Eye (tissue), 1 donor: ENCODE measurements around the gene HDC.

Experiments
- DNase-seq: peaks from one replicate; pipeline ENCODE4 v3.0.0-alpha.2; 2015

HDC gene

DNA sequence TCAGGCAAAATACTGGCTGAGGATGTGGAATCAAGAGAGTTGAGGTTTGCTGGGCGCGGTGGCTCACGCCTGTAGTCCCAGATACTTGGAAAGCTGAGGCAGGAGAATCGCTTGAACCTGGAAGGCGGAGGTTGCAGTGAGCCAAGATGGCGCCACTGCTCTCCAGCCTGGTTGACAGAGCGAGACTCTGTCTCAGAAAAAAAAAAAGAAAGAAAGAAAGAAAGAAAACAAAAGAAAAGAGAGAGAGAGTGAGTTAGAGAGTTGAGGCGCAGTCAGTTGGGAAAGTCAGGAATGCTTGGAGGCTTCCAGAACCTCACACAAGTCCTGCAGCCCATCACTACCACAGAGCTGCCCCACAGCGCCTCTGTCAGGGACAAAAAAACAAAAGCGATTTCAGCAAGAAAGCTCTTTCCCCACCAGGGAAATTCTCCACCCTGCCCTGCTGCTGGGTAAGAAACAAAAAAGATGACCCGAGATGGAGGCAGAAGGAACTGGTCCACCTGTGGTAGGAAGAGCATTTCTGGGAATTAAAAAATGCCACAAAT is 13.8 kb downstream of the HDC start:
- DNase-seq = no peak

DNA sequence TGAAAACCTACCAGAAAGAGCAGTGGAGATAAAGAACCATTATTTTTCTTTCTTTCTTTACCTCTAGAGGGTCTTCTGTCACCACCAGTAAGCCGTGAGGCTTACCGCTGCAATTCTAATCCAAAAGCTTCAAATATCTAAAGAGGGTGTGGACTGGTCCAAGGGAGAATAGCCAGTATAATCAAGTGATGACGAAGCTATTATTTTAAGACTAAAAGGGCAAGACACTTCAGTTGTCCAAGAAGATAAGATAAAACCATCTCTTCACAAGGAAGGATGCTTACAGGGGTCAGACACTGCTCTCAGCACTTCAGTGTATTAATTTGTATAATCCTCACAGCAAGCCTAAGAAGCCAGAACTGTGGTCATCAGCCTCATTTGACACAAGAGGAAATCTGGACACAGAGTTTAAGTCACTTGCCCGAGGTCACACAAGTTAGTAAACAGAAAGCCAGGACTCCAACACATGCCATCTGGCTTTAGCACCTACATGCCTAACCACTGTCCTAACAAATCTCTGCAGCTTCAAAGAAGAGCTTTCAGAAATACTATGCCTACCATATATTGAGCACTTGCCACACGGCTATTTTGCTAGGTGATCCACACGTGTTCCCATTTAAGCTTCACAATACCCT is 14.6 kb downstream of the HDC start:
- DNase-seq = no peak

DNA sequence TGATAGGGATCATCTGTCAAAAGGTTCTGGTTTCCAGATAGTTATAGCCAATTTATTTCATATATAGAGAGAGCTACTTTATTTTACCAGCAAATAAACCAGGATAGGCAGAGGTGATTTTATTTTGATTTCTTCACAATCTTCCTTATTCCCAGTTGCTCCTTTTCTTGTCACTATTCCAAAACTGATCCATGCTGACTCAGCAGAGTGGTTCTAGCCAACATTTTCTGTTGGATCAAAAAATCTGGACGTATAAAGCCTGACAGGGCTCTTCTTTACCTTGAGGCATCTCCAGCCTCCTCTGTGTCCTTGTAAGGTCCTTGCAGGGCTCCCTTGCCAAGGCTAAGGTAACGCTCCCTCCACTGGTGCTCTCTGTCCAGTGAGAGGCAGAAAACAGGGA is 15.8 kb downstream of the HDC start:
- DNase-seq = no peak

DNA sequence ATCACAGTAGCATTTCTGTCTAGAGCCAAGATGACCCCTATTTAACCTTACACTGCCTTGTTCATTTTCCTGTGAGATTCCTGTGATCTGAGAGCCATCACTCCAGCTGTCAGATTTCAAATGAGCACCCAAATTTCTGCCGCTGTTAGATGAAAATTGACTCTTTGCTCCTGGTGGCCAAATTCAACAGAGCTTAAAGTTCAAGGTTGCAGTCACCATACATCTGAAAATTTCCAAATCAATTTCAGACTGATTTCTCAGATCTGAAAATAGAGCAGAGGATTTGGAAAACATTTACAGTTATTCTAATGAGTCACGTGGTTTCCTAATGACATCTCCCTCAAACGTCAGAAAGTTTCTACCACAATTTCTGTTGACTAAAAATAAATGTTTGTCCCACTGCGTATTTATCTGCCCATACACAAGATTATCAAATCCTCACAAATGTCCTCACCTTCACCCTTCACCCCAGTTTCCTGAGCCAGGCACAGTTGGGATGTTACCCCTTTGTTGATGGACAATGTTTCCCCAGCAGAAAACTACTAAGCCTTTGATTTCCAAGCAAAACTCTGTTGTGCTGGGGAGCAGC is 16.4 kb downstream of the HDC start:
- no peak for DNase-seq

DNA sequence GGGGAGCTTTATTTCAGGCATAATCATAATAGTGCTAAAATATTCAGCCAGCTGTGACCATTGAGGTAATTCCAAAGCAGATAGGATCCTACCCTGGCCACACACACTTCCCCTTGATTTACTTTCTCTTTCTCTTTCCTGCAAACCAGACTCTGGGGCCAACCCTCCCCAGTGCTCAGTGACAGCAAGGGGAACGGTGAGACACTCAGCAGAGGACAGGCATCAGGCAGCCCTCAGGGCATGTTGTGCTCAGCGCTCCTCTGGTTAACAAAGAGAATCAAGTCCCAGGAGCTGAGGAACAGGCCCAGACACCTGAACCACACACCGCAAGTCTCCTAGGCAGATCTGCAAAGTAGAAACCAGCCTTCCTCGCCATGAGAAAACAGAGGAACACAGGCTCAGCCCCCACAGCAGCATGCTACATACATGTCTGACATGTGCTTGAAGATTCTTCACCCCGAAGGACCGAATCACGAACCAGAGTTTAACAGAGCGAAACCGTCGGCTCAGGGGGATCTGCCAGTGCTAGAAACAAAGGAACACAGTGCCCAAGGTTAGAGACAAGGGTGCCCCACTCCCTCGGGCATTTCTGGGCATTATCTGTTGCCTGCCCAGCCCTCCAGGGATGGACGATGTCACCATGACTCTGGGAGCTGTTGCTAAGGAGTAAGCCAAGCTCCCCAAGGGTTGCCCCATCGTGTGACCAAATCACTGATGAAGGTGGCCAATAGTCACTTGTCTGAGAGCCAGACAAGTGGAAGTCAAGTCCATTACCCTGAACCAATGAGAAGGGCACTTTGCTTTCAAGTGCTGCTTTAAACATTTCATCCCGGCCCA is 17.5 kb downstream of the HDC start:
- DNase-seq = no peak

DNA sequence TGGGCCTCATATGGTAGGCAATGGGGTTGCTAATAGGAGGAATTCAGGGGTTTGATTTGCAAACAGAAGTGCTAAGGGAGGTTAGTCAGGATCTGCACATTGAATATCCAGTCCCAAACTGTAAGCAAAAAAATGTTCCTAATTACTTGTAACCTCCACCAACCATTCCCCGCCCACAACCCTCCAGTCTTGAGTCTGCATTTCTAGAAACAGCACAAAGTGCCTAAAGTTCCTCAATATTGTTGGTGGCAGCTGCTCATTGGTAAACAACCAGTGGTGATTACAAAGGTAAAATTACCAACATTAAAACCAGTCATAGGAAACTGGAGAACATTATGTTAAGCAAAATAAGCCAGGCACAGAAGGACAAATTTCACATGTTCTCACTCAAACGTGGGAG is 18.9 kb downstream of the HDC start:
- DNase-seq = no peak

DNA sequence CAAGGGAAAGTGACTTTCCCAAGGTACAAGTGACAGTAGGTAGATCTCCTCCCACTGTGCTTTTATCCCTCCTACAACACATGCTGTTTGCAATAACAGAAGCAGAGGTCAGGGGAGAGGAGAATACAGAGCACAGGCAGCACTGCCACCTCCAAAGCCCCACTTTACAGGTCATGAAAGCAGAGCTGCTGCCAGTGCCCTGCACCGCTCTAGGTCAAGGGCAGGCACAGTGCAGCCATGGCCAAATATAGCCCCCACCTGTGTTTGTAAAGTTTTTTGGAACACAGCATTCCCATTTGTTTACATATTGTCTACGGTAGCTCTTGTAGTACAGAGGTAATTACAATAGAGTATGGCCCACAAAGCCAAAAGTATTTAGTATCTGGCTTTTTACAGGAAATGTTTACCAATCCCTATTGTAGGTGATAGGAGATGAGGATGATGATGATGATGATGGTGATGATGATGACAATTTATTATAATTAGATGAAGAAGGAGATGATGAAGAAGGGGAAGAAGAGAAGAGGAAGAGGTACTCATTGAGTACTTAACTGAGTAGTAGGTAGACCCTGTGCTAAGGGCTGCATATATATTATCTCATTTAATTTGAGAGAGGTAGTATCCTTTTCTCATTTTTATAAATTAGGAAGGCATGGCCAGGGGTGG is 20.4 kb downstream of the HDC start:
- no peak for DNase-seq

DNA sequence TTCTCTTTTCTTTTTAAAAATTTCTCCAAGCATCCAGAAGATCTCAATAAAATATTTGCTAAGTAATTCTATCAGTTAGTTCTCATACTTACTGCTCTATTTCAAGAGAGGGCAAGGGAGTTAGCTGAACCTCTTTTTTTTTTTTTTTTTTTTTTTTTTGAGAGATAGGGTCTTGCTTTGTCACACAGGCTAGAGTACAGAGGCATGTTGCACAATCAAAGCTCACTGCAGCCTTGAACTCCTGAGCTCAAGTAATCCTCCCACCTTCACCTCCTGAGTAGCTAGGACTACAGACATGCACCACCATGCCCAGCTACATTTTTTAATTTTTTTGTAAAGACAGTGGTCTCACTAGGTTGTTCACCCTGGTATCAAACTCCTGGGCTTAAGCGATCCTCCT is 21.4 kb downstream of the HDC start:
- DNase-seq = no peak

DNA sequence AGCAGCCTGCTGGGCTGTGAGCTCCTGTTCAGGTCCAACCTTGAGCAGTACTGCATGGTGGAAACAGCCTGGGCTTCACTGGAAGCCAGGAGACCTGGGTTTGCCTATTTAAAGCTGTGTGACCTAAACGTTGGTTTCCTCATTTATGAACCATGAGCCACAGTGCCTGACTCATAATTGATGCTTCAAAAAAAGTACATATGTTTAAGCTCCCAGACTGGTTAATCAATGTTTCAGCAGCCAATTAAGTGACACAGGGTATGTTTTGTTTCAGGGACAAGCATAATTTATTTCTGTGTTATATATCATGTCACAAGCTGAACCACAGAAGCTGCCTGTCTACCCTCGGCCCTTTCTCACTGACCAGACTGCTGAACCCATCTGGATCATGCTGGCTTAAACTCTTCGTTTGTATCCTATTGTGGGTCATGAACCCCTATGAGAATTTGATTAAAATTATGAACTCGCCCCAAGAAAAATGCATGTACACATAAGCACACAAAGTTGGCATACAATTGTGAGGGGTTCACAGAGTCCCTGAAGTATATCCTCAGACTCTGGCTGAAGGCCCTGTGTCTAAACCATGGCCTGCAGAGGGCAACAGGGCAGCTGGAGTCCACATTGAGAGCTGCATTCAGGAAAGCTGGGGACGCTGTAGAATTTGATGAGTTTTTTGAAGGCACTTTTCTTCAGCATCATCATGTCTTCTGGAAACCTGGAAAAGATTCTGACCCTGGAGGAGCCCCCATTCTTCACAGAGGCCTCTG is 23.7 kb downstream of the HDC start:
- DNase-seq = no peak

DNA sequence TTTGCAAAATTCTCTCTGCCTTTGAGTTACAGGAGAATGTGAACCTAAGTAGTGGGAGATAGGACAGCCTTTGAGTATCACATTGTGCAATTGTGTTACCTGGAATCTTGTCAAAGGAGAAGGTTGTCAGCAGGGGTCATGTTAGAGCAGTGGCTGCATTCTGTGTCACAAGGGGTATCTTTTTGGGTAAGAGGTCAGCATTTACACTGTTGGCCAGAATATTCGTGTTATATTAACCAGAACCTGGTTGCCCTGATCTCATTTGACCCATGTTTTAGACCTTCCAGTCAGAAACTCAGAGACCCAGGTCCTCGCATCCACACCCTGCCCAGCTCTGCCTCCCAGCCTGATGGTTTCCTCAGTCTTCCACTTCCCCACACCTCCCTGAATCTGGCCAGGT is 27.3 kb downstream of the HDC start:
- DNase-seq = no peak

DNA sequence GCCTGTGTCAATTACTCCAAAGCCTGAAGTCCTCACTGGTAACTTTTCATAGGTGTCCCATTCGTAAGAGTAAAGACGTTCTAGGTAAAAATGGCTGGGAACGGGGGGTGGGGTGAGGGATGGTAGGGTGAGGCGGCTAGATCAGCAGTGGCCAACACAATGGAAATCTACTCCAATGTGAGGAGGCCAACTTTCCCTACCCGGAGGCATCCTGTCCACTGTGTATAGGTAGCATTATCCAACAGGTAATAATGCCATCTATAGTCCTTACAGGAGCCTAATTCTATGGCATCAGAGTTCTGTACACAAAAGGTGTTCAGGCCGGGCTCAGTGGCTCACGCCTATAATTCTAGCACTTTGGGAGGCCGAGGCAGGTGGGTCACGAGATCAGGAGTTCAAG is 29.1 kb downstream of the HDC start:
- DNase-seq = no peak

DNA sequence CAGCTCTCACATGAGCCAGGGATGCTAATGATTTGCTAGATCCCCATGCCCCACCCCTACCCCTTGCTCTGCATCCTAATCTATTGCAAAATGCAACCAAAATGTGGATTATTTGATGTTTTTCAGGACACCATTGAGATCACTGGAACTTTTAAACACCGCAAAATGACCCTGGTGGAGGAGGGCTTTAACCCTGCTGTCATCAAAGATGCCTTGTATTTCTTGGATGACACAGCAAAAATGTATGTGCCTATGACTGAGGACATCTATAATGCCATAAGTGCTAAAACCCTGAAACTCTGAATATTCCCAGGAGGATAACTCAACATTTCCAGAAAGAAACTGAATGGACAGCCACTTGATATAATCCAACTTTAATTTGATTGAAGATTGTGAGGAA is 29.7 kb downstream of the HDC start:
- no peak for DNase-seq

DNA sequence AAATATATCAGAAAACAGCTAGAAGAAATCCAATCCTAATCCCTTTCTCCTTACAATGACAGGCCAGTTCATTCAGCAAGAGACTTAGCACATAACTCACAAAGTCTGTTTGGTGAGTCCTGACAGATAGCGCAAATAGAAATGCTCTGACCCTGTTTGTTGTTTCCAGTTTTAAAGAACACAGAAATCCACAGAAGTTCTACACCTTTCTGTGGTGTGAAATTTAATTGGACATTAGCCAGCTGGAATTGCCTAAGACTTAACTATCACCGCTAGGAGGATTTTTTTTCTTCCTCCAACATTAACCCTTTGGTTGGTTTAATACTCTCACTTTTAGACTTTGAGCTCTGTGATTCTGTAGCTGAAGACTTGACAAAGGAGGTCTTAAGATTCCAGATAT is 30.8 kb downstream of the HDC start:
- no peak for DNase-seq

DNA sequence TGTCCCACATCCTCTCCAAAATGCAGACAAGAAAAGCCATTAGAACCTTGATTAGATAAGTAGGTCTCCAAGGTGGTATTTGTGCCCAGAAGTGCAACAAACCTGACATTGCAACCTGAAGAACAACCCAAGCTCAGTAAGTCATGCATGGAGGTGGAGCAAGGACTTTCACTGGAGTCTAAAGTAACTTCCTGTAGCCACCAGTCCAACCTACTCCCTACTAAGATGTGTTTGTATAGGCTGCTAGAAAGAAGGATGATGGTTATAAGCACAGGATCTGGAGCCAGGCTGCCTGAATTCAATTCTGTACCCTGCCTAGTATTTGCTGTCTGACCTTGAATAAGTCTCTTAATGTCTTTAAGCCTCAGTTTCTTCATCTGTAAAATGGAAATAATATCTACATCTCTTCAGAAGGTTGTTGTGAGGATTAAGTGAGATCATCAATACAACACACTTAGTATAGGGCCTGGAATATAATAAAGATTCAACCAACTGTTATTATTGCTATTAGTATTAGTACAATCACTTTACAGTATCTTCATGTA is 32.3 kb downstream of the HDC start:
- DNase-seq = no peak

DNA sequence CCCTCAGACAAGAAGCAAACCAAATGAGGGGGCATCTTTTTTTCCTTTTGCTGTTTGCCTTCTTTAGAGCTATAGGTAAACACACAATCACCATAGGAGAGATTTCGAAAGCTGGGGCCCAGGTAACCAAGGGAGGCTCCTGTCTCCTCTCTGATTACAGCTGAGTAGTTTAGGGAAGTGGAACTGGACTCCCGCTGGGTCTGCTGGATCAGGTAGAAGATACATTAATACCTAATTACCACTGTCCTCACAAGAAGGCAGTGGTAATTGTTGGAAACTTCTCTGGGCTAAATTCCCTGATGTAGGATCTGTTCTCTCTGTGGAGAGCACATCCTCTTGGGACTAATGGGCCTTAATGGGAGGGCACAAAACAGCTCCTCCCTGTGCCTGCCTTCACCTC is 32.7 kb downstream of the HDC start:
- no peak for DNase-seq

DNA sequence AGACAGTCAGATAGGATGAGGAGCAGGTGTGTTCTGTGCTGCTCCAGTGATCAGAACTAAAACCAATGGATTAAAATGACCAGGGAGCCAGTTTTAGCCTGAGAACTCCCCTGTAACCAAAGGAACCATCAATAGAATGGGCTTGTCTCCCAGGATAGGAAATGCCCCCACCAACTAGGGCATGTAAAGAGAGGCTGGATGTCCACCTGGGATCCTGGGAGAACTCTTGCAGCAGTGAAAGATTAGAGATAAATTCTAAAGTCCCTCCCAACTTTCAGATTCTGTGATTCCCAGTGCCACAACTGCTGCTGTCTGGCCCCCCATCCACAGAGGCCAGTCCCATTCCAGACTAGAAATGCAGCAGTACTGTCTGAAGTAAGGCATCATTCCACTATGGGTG is 33.8 kb downstream of the HDC start:
- DNase-seq = no peak

DNA sequence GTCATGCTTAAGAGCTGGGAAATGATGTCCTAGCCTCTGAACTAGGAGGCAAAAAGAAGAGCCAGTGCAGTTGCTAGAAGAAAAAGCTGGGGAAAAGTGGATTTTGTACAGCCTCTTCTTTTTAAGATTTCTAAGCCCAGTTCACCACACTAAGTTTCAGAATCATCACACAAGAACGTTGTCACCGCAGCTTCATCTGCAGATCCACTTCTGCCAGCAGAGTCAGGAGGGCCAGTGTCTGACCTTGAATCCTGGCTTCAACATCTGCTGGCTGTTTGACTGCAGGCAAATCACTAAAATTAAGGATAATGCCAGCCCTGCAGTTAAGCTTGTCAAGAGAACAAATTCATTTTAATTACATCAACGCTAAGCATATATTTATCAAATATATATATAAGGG is 36.2 kb downstream of the HDC start:
- no peak for DNase-seq

DNA sequence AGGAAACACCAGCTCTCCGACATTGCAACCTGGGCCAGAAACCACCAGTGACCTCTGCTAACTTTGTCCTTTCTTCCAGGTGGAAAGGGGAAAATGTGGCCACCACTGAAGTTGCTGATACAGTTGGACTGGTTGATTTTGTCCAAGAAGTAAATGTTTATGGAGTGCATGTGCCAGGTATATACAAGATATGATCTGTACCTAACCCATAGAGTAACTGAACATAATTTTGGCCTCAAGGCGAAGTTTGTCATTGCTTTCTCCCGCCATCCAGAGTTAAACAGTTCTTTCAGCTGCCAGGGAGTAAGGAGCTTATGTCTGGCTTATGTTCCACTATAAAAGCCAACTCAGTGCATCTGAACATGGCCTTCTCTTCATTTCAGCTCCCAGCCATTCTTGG is 36.7 kb downstream of the HDC start:
- no peak for DNase-seq

DNA sequence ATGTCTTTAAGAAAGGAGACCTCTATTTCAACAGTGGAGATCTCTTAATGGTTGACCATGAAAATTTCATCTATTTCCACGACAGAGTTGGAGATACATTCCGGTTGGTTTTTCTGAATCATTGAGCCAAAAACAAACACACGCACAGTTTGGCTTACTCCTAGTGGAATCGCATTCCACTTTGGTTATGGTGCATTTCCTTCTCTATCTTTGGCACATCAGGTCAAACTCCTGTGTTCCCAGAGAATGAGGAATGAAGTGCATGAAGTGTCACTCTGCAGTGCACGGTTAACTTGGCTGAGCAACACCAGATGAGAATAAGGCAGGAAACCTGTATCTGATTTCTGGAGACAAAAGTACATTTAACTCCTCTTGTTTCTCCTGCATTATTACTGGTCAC is 38.5 kb downstream of the HDC start:
- DNase-seq = no peak

DNA sequence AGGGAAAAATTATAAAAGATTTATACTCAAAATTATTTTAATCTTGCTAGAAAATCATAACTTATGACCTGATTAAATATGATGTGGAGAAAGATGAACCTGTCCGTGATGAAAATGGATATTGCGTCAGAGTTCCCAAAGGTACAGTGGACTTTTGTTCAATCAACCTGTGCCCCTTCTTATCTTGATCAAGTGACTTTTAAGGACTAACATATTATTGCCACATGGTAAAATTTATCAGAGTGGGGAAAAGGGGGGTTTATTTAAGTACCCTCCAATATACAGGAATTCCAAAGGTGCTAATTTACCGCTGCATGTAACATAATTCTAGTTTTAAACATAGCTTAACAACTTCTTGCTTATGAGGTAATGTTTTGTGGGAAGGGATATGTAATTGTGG is 39.6 kb downstream of the HDC start:
- no peak for DNase-seq

DNA sequence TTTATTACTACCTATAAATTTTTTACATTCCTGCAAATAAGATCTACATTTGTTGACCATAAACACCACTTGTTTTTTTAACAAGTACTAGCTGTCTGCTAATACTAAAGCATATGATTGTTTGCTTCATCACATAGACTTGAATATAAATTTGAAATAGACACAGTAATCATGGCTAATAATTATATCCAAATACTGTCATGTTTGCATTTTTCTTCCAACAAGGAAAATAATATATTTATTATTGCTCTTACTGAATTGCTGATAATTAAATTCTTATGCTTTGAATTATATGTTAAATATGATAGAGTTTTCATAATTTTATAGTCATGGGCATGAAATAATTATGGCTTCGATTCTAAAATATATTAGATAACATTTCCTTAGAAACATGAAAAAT is 40.5 kb downstream of the HDC start:
- DNase-seq = no peak

DNA sequence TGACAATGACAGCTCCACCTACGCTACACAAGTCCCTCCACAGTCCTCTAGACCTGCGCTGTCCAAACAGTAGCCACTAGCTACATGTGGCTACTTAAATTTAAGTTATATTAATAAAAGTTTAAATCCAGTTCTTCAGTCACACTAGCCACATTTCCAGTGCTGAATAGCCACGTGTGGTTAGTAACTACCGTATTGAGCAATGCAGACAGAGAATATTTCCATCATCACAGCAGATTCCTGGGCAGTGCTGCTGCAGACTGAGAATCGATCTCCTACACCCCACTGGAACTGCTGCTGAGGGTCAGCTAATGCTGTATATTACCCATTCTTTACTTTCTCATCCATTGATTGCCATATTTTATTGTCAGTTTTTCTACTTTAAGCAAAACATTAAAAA is 40.9 kb downstream of the HDC start:
- no peak for DNase-seq

DNA sequence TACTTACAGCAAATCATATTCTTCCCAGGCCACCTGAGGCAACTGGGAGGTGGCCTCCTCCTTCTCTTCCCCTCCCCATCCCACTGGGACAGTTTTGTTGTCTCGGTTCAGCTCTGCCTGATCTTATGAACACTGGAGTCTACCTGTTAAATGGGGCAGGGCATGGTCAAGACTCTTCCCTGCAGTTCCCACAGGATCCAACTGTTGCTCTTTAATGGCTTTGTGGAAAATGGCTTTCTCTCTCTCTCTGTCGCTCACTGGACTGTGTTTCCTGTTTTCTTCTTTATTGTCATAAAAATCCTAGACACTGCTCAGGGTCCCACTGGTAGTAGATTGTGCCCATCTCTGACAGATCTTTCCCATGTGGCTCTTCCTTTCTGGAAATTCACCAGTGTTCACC is 43.3 kb downstream of the HDC start:
- DNase-seq = peak; percentile 37
